NCI-H2227 (cell line): ENCODE measurements around the gene STUM.

Source experiments
- DNase-seq: peaks from one replicate; lab custom pipeline; 2025; ENCODE audit not compliant: unreplicated experiment; lab: John Stamatoyannopoulos, UW

The STUM gene

GRCh38 chr1:226650236-226650841 is 101.8 kb downstream of the STUM start:
- DNase-seq: no peak

GRCh38 chr1:226651041-226651731 is 102.6 kb downstream of the STUM start:
- no peak for DNase-seq

- DNase-seq: no peak
These were observed 103.2 kb downstream of the STUM start for GRCh38 chr1:226651732-226652105.

GRCh38 chr1:226652613-226653012 is 104.0 kb downstream of the STUM start:
- no peak for DNase-seq

- DNase-seq: no peak
These were observed 104.9 kb downstream of the STUM start for GRCh38 chr1:226653311-226653921.

GRCh38 chr1:226654046-226654667 is 105.6 kb downstream of the STUM start:
- DNase-seq: no peak

- DNase-seq: no peak
These were observed 106.1 kb downstream of the STUM start for GRCh38 chr1:226654668-226655055.

GRCh38 chr1:226655251-226656163 is 106.9 kb downstream of the STUM start:
- DNase-seq: no peak

GRCh38 chr1:226656201-226656600 is 107.6 kb downstream of the STUM start:
- no peak for DNase-seq

GRCh38 chr1:226656601-226657277 is 108.2 kb downstream of the STUM start:
- peak; percentile 56 for DNase-seq

GRCh38 chr1:226657895-226658545 is 109.5 kb downstream of the STUM start:
- no peak for DNase-seq

GRCh38 chr1:226658546-226659125 is 110.1 kb downstream of the STUM start:
- DNase-seq: no peak
